ENCODE results near the gene PRPF8.

DNA sequence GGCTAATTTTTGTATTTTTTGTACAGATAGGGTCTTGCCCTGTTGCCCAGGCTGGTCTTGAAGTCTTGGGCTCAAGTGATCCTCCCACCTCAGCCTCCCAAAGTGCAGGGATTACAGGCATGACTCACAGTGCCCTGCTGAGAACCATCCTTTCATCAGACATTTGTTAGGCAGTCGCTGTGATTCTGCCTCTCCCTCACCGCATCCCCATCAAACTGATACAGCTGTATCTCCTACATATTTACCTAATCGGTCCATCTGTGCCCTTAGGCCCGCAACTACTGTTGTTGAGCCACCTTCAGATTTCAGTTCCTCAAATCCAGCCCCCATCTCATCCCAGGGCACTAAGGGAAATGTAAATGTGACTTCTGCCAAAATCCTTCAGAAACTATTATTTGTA is 54.0 kb downstream of the PRPF8 start:
- TF ChIP-seq POLR2A (IDR thresholded peaks at IDR 0.05; ENCODE audit: low read length) (no peak), GATA1 (IDR thresholded peaks at IDR 0.05; ENCODE audit: low read depth, low read length) (no peak)
